HepG2 (cell line): ENCODE data around the gene RABGGTA. TPM values are rescaled to one million over a fixed set of nuclear protein-coding genes. Genes with fewer than 3 reads are reported as not detected.
A peak's percentile ranks its signal among the peaks of the same experiment; 100 is the strongest.

Source experiments
- DRAP1 ChIP-seq: IDR thresholded peaks from 2 replicates; pipeline ENCODE4 v1.6.1; 2016; ENCODE audit warnings: missing genetic modification reagents, missing compliant biosample characterization
- PRMT3 ChIP-seq: sonication (generic); formaldehyde crosslinking; IDR thresholded peaks from 2 replicates; pipeline ENCODE4 v1.8.1; 2022; ENCODE audit warnings: low read depth, mild to moderate bottlenecking, moderate library complexity, missing genetic modification reagents, borderline replicate concordance
- PRPF4 ChIP-seq: fragments of 200-400 bp; formaldehyde crosslinking; IDR thresholded peaks from 2 replicates; pipeline ENCODE4 v1.6.1; 2016; ENCODE audit warnings: low read length, low read depth; ENCODE audit not compliant: poor library complexity, severe bottlenecking
- SMARCE1 ChIP-seq: fragments of 450-650 bp; IDR thresholded peaks from 2 replicates; pipeline ENCODE4 v1.6.1; 2017; ENCODE audit warnings: borderline replicate concordance
- USF2 ChIP-seq, 2 experiments: sonication (generic) in 1 of 2; formaldehyde crosslinking in 1 of 2; IDR thresholded peaks; 2 replicates each; pipeline versions ENCODE4 v1.5.1 to v1.6.1; 2011 to 2020; ENCODE audit warnings: borderline replicate concordance in 1 of 2, low read depth in 1 of 2, low read length in 1 of 2, mild to moderate bottlenecking in 1 of 2, missing genetic modification reagents in 1 of 2, moderate library complexity in 1 of 2
- ZHX1 ChIP-seq: sonication (generic); formaldehyde crosslinking; IDR thresholded peaks from 2 replicates; pipeline ENCODE4 v1.8.1; 2022; ENCODE audit warnings: low read depth, mild to moderate bottlenecking, missing genetic modification reagents
- ZHX2 ChIP-seq, 2 experiments: sonication (generic) in 1 of 2; formaldehyde crosslinking in 1 of 2; IDR thresholded peaks; 2 replicates each; pipeline versions ENCODE4 v1.6.1 to v1.9.0; 2014 to 2022; ENCODE audit warnings: antibody characterized with exemption in 1 of 2, borderline replicate concordance in 1 of 2, inconsistent platforms in 1 of 2, low read depth in 1 of 2, missing genetic modification reagents in 1 of 2
- ZNF136 ChIP-seq: sonication (generic); formaldehyde crosslinking; IDR thresholded peaks from 2 replicates; pipeline ENCODE4 v1.8.1; 2022; ENCODE audit warnings: low read depth, mild to moderate bottlenecking, moderate library complexity, missing genetic modification reagents
- ZNF766 ChIP-seq: sonication (generic); formaldehyde crosslinking; IDR thresholded peaks from 2 replicates; pipeline ENCODE4 v1.5.0; 2020; ENCODE audit warnings: missing genetic modification reagents, borderline replicate concordance
- polyA plus RNA-seq, 8 experiments: library from polyadenylated mRNA; depleted of rRNA in 3 of 8; stranded (reverse) in 7 of 8; unstranded in 1 of 8; fragments of >200 nt; fragmentation: Illumina TruSeq in 4 of 8; extraction: Trizol in 4 of 8; gene quantifications; 2 replicates each; pipeline versions ENCODE4 v1.2.1 to v1.2.3, GENCODE V29; 2011 to 2016; ENCODE audit warnings: low read depth in 4 of 8, missing spikeins in 1 of 8, mixed read lengths in 1 of 8; ENCODE audit not compliant: insufficient read depth in 1 of 8
- total RNA-seq, 5 experiments: library from RNA; depleted of rRNA; stranded (reverse); fragments of >200 nt; fragmentation: Illumina TruSeq; extraction: Trizol; gene quantifications; 2 replicates each; pipeline ENCODE4 v1.2.3, GENCODE V29; 2016; ENCODE audit warnings: low read depth in 1 of 5

The RABGGTA gene
- total and polyA plus RNA-seq, 2 of the 13 experiments (the other 11 are each of a cell fraction or from before 2014, with no cell fraction given): 57.9 to 90.8 TPM

GRCh38 chr14:24315243-24315806 is 43.9 kb upstream of the RABGGTA start (continued):
- TF ChIP-seq USF2 (IDR thresholded peaks at IDR 0.05; ENCODE audit: low read depth, low read length) (no peak), USF2 (CRISPR knock-in tag; IDR thresholded peaks at IDR 0.05; ENCODE audit: borderline replicate concordance) (no peak), PRPF4 (no peak), SMARCE1 (no peak), ZHX2 (IDR thresholded peaks at IDR 0.05; ENCODE audit: low read depth) (no peak), ZHX2 (CRISPR knock-in tag; IDR thresholded peaks at IDR 0.05; ENCODE audit: borderline replicate concordance) (no peak), ZNF766 (CRISPR knock-in tag) (no peak), PRMT3 (CRISPR knock-in tag) (no peak), ZNF136 (CRISPR knock-in tag) (0 out of 2 replicates have a peak, but pooled peaks have one; percentile 45), ZHX1 (CRISPR knock-in tag) (no peak), DRAP1 (CRISPR knock-in tag) (no peak; the same call in 1 of the 2 replicates)
